Right cardiac atrium (tissue), 5 donors: ENCODE results near the gene KLK15. TPM values are rescaled to one million over a fixed set of nuclear protein-coding genes. Genes with fewer than 3 reads are reported as not detected.

Experiments used
- ATAC-seq, 2 donors: fragments of 200-7000 bp; cut with Tn5 transposase; one replicate each; pipeline versions ENCODE4 v1.8.0 to v1.9.1; 2020; ENCODE audit warnings: moderate library complexity in 2 of 2, mild to moderate bottlenecking in 1 of 2
- DNase-seq, 3 donors: peaks; one replicate each; pipeline ENCODE4 v3.0.0-alpha.2; 2020
- H3K27ac ChIP-seq: one replicate; pipeline ENCODE4 v1.5.1; 2013; ENCODE audit warnings: mild to moderate bottlenecking, low read length, control low read depth, moderate library complexity
- H3K27me3 ChIP-seq: one replicate; pipeline ENCODE4 v1.6.1; 2013; ENCODE audit not compliant: control insufficient read depth, insufficient read depth
- H3K4me1 ChIP-seq: one replicate; pipeline ENCODE4 v1.6.1; 2013; ENCODE audit warnings: low read length; ENCODE audit not compliant: control insufficient read depth, insufficient read depth
- H3K4me3 ChIP-seq: one replicate; pipeline ENCODE4 v1.5.1; 2013; ENCODE audit warnings: low read length, control low read depth
- H3K9me3 ChIP-seq: one replicate; pipeline ENCODE4 v1.6.1; 2013; ENCODE audit warnings: low read length; ENCODE audit not compliant: control insufficient read depth
- WGBS: extraction: QIAGEN DNeasy Blood & Tissue Kit; methylation state at CpG from one replicate; pipeline ENCODE4 v1.1.7; 2013; 5-methylcytosine and 5-hydroxymethylcytosine counted together
- intact Hi-C, 4 donors: fragments of 100-400 bp; cut with DNase I; formaldehyde crosslinking; loops; one replicate each; pipeline versions ENCODE4 v1.11.0 to v1.14.0; 2022 to 2023
- long read RNA-seq, 4 donors: library from polyadenylated mRNA; unstranded; transcript quantifications; one replicate each; pipeline ENCODE4 v2.0.0, GENCODE V29; 2020 to 2021
- polyA plus RNA-seq: library from polyadenylated mRNA; stranded (reverse); fragments of 200-250 nt; gene quantifications from one replicate; pipeline ENCODE4 v1.2.3, GENCODE V29; 2013
- total RNA-seq, 4 donors: library from RNA; stranded (reverse); fragmentation: NEBNext Ultra II Directional; extraction: Animal tissue kit (Norgen Biotek cat#: 25700); gene quantifications; one replicate each; pipeline ENCODE4 v1.2.1, GENCODE V29; 2021
- donor health status: healthy with polysubstance abuse.
- donor health status: DM: no; HTN: yes; CAD: no.
- donor health status: DM: no; HTN: no; CAD: no.
- donor health status: DM: no; HTN: yes; CAD: no; lungs with severe emphysema.
- donor health status: DM: yes; HTN: yes; CAD: no.

The KLK15 gene, protein sequence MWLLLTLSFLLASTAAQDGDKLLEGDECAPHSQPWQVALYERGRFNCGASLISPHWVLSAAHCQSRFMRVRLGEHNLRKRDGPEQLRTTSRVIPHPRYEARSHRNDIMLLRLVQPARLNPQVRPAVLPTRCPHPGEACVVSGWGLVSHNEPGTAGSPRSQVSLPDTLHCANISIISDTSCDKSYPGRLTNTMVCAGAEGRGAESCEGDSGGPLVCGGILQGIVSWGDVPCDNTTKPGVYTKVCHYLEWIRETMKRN
- not detected for total RNA-seq
- polyA plus RNA-seq, result not detected
- long read RNA-seq, donor 1, result 0 reads
- long read RNA-seq, donor 2, result 0 reads
- long read RNA-seq, donor 3, result 0 reads
- long read RNA-seq, donor 4, result 0 reads

DNA sequence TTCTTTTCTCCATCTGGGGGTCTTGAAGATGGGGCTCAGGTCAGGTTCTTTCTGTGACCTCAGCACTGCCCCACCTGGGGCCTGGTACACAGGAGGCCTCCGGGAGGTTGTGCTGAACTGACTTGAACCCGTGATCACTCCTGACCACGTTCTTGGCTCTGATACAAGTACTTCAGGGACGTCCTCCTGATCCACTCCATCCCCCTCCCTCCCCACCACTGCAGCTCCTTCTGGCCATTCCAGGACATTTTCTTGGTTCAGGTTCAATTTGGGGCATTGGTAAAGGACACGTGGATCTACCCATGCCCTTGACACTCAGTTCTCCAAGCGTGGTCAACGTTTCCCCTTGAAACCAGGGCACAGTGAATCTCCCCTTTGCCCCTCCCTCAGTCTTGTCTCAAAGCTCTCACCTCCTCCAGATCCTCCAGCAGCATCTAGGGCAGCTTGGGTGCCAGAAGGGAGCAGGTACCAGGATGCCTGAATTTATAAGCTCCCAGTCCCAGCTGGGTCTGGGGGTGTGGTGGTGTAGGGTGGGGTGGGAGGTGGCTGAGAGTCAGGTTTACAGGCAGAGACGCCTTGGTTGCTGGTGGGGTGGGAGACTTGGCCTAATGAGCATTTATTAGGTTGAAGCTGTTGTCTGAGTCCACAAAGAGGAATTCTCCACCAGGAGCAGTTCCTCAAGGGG, at the start of gene KLK15:
Gene KLK15, minus strand, starts transcription at position 458 of the 685 bp plus-strand sequence. CDS start 2,082 bp downstream, outside the sequence.
- no peaks in the 10 kb centered on the region for H3K9me3 ChIP-seq
- H3K27me3 ChIP-seq, result no peaks in the 10 kb centered on the region
- no peaks in the 10 kb centered on the region for H3K4me1 ChIP-seq
- ATAC-seq (no peak), DNase-seq (no peak)
- no peak within 1 kb of the TSS for H3K4me3 ChIP-seq
- H3K27ac ChIP-seq, result no peak within 1 kb of the TSS
- WGBS, result 68% methylated on average over 8 of the region's 8 CpGs
- intact Hi-C loops, result no loop called here

- no peak for ATAC-seq
- 57% methylated on average over 3 of the region's 3 CpGs for WGBS
- Histone ChIP-seq H3K27me3 (no peaks in the 10 kb centered on the region), H3K4me3 (no peak overlapping the region), H3K9me3 (no peaks in the 10 kb centered on the region), H3K27ac (no peak overlapping the region), H3K4me1 (no peaks in the 10 kb centered on the region)
- no peak for DNase-seq
- intact Hi-C loops, result no loop called here
Observed at GRCh38 chr19:50882188-50882587, 48.8 kb upstream of the KLK15 start.

GRCh38 chr19:50880241-50880640, 46.9 kb upstream of the KLK15 start:
- Histone ChIP-seq H3K4me3 (no peak overlapping the region), H3K9me3 (no peaks in the 10 kb centered on the region), H3K27ac (no peak overlapping the region), H3K4me1 (no peaks in the 10 kb centered on the region), H3K27me3 (no peaks in the 10 kb centered on the region)
- DNase-seq (no peak), ATAC-seq (no peak)
- 80% methylated on average over 5 of the region's 5 CpGs for WGBS
- intact Hi-C loops, result no loop called here

GRCh38 chr19:50878851-50879250, 45.5 kb upstream of the KLK15 start:
- 40% methylated on average over 5 of the region's 5 CpGs for WGBS
- no peaks in the 10 kb centered on the region for H3K9me3 ChIP-seq
- no peak overlapping the region for H3K27ac ChIP-seq
- intact Hi-C loops, result no loop called here
- no peak overlapping the region for H3K4me3 ChIP-seq
- H3K27me3 ChIP-seq, result no peaks in the 10 kb centered on the region
- DNase-seq (no peak), ATAC-seq (no peak)
- no peaks in the 10 kb centered on the region for H3K4me1 ChIP-seq

DNA sequence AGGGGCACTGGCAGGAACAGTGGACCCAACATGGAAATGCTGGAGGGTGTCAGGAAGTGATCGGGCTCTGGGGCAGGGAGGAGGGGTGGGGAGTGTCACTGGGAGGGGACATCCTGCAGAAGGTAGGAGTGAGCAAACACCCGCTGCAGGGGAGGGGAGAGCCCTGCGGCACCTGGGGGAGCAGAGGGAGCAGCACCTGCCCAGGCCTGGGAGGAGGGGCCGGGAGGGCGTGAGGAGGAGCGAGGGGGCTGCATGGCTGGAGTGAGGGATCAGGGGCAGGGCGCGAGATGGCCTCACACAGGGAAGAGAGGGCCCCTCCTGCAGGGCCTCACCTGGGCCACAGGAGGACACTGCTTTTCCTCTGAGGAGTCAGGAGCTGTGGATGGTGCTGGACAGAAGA, 44.0 kb upstream of the KLK15 start:
- H3K27me3 ChIP-seq, result no peaks in the 10 kb centered on the region
- intact Hi-C loops, result no loop called here

DNA sequence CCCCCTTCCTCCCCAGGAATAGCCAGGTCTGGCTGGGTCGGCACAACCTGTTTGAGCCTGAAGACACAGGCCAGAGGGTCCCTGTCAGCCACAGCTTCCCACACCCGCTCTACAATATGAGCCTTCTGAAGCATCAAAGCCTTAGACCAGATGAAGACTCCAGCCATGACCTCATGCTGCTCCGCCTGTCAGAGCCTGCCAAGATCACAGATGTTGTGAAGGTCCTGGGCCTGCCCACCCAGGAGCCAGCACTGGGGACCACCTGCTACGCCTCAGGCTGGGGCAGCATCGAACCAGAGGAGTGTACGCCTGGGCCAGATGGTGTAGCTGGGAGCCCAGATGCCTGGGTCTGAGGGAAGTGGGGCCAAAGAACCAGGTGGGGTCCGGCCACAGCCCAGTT, 43.1 kb upstream of the KLK15 start:
- ATAC-seq (no peak), DNase-seq (no peak)
- Histone ChIP-seq H3K4me1 (no peaks in the 10 kb centered on the region), H3K27me3 (no peaks in the 10 kb centered on the region), H3K4me3 (no peak overlapping the region), H3K27ac (no peak overlapping the region), H3K9me3 (no peaks in the 10 kb centered on the region)
- WGBS, result 59% methylated on average over 7 of the region's 7 CpGs
- intact Hi-C loops, result no loop called here

More for the DNA sequence above, 44.0 kb upstream of the KLK15 start:
- ATAC-seq, result peak in 1 of 2 donors; percentile 10
- no peak overlapping the region for H3K27ac ChIP-seq
- 22% methylated on average over 8 of the region's 8 CpGs for WGBS
- H3K9me3 ChIP-seq, result no peaks in the 10 kb centered on the region
- no peak overlapping the region for H3K4me3 ChIP-seq
- no peak for DNase-seq
- no peaks in the 10 kb centered on the region for H3K4me1 ChIP-seq

GRCh38 chr19:50875795-50876422, 42.5 kb upstream of the KLK15 start:
- H3K9me3 ChIP-seq, result no peaks in the 10 kb centered on the region
- intact Hi-C loops, result no loop called here
- H3K4me3 ChIP-seq, result no peak overlapping the region
- no peak overlapping the region for H3K27ac ChIP-seq
- DNase-seq (no peak), ATAC-seq (no peak)
- H3K27me3 ChIP-seq, result peaks cover 4% of the 10 kb centered on the region
- 37% methylated on average over 9 of the region's 9 CpGs for WGBS
- no peaks in the 10 kb centered on the region for H3K4me1 ChIP-seq

DNA sequence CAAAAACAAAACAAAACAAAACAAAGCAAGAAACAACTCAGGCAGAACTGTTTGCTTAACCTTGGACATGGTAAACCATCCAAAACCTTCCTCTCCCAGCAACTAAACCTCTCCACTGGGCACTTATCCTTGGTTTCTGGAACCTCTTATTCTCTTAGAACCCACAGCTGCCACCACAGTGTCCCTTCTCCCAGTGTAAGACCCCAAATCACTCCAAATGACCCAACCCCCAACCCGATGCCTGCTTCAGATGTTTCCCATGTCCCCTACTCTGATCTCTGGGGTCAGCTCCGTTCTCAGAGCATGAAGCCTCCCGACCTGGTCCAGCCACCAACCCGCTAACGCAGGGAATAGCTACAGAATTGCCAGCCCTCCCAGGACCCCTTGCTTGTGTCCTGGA, 40.8 kb upstream of the KLK15 start:
- no peaks in the 10 kb centered on the region for H3K4me1 ChIP-seq
- ATAC-seq (no peak), DNase-seq (no peak)
- peaks cover 4% of the 10 kb centered on the region for H3K27me3 ChIP-seq
- no peak overlapping the region for H3K27ac ChIP-seq
- intact Hi-C loops, result no loop called here
- H3K4me3 ChIP-seq, result no peak overlapping the region
- H3K9me3 ChIP-seq, result no peaks in the 10 kb centered on the region
- 71% methylated on average over 5 of the region's 5 CpGs for WGBS

DNA sequence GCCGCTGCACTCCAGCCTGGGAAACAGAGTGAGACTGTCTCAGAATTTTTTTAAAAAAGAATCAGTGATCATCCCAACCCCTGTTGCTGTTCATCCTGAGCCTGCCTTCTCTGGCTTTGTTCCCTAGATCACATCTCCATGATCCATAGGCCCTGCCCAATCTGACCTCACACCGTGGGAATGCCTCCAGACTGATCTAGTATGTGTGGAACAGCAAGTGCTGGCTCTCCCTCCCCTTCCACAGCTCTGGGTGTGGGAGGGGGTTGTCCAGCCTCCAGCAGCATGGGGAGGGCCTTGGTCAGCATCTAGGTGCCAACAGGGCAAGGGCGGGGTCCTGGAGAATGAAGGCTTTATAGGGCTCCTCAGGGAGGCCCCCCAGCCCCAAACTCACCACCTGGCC, 39.7 kb upstream of the KLK15 start, which contains the start of gene KLK2:
Gene KLK2, plus strand, starts transcription at position 384 of the 400 bp plus-strand sequence. CDS start 35 bp downstream, outside the sequence.
- no peaks in the 10 kb centered on the region for H3K9me3 ChIP-seq
- DNase-seq, result no peak
- H3K4me3 ChIP-seq, result no peak within 1 kb of the TSS
- peaks cover 4% of the 10 kb centered on the region for H3K27me3 ChIP-seq
- ATAC-seq, result no peak
- H3K27ac ChIP-seq, result no peak within 1 kb of the TSS
- H3K4me1 ChIP-seq, result no peaks in the 10 kb centered on the region
- 70% methylated on average over 3 of the region's 3 CpGs for WGBS
- intact Hi-C loops, result no loop called here

- H3K27ac ChIP-seq, result no peak overlapping the region
- H3K9me3 ChIP-seq, result no peaks in the 10 kb centered on the region
- H3K4me1 ChIP-seq, result no peaks in the 10 kb centered on the region
- DNase-seq (no peak), ATAC-seq (no peak)
- intact Hi-C loops, result no loop called here
- H3K4me3 ChIP-seq, result no peak overlapping the region
- peaks cover 4% of the 10 kb centered on the region for H3K27me3 ChIP-seq
- WGBS, result 63% methylated on average over 26 of the region's 26 CpGs
Observed at GRCh38 chr19:50870417-50871089, 37.2 kb upstream of the KLK15 start.

GRCh38 chr19:50869479-50869878, 36.1 kb upstream of the KLK15 start:
- Histone ChIP-seq H3K27ac (no peak overlapping the region), H3K4me3 (no peak overlapping the region), H3K4me1 (no peaks in the 10 kb centered on the region), H3K9me3 (no peaks in the 10 kb centered on the region), H3K27me3 (peaks cover 4% of the 10 kb centered on the region)
- no peak for ATAC-seq
- WGBS, result 83% methylated on average over 4 of the region's 4 CpGs
- DNase-seq, result no peak
- intact Hi-C loops, result no loop called here
